ENCODE results near the gene PTRH1.

PTRH1 gene

DNA sequence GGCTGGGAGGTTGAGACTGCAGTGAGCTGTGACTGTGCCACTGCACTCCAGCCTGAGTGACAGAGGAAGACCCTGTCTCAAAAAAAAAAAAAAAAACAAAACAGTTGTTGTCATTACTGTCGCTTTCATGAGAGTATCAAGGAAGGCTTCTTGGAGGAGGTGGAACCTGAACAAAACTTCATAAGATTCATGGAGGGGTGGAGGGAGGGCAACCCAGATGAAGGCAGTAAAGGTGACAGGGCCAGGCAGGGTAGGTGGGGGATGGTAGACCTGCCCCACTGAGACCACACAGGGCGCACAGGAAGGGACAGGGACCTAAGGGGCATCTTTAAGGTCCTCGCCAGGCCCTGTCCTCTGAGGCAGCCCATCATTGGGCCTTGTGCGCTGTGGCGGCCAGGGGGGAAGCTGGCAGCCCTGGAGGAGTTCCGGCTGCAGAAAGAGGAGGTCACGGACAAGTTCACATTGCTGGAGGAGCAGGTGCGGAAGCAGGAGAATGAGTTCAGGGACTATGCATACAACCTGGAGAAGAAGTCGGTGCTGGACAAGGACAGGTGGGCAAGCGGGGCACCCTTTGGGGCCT lies 5.2 kb downstream of the PTRH1 start:
- no peaks in the 10 kb centered on the region for H3K27me3 ChIP-seq (ENCODE audit: control insufficient read depth in 2 of 2, insufficient read depth in 2 of 2, low read length in 2 of 2)
- H3K4me3 ChIP-seq (ENCODE audit: low read length in 2 of 2): no peak overlapping the region
- no peak overlapping the region for H3K27ac ChIP-seq (ENCODE audit: low read depth in 2 of 2, low read length in 2 of 2)
- peaks cover 0 to 10% of the 10 kb centered on the region in 2 donors for H3K4me1 ChIP-seq (ENCODE audit: control insufficient read depth in 2 of 2, insufficient read depth in 2 of 2, low read length in 2 of 2)
- no peaks in the 10 kb centered on the region for H3K36me3 ChIP-seq (ENCODE audit: control insufficient read depth in 2 of 2, insufficient read depth in 2 of 2, low read length in 2 of 2)
- no peak overlapping the region for H3K9ac ChIP-seq (ENCODE audit: low read depth in 1 of 2, low read length in 2 of 2)
- no peaks in the 10 kb centered on the region for H3K9me3 ChIP-seq (ENCODE audit: control insufficient read depth in 2 of 2, low read length in 2 of 2)

- Histone ChIP-seq H3K36me3 (ENCODE audit: control insufficient read depth in 2 of 2, insufficient read depth in 2 of 2, low read length in 2 of 2) (no peaks in the 10 kb centered on the region), H3K27ac (ENCODE audit: low read depth in 2 of 2, low read length in 2 of 2) (no peak overlapping the region), H3K4me3 (ENCODE audit: low read length in 2 of 2) (no peak overlapping the region), H3K9me3 (ENCODE audit: control insufficient read depth in 2 of 2, low read length in 2 of 2) (no peaks in the 10 kb centered on the region), H3K27me3 (ENCODE audit: control insufficient read depth in 2 of 2, insufficient read depth in 2 of 2, low read length in 2 of 2) (no peaks in the 10 kb centered on the region), H3K9ac (ENCODE audit: low read depth in 1 of 2, low read length in 2 of 2) (no peak overlapping the region), H3K4me1 (ENCODE audit: control insufficient read depth in 2 of 2, insufficient read depth in 2 of 2, low read length in 2 of 2) (peaks cover 0 to 7% of the 10 kb centered on the region in 2 donors)
These were observed 6.4 kb downstream of the PTRH1 start for GRCh38 chr9:127708952-127709587.

GRCh38 chr9:127707766-127708165 lies 7.7 kb downstream of the PTRH1 start:
- H3K4me1 ChIP-seq (ENCODE audit: control insufficient read depth in 2 of 2, insufficient read depth in 2 of 2, low read length in 2 of 2): peaks cover 0 to 7% of the 10 kb centered on the region in 2 donors
- H3K9me3 ChIP-seq (ENCODE audit: control insufficient read depth in 2 of 2, low read length in 2 of 2): no peaks in the 10 kb centered on the region
- H3K27ac ChIP-seq (ENCODE audit: low read depth in 2 of 2, low read length in 2 of 2): no peak overlapping the region
- no peaks in the 10 kb centered on the region for H3K27me3 ChIP-seq (ENCODE audit: control insufficient read depth in 2 of 2, insufficient read depth in 2 of 2, low read length in 2 of 2)
- no peaks in the 10 kb centered on the region for H3K36me3 ChIP-seq (ENCODE audit: control insufficient read depth in 2 of 2, insufficient read depth in 2 of 2, low read length in 2 of 2)
- no peak overlapping the region for H3K9ac ChIP-seq (ENCODE audit: low read depth in 1 of 2, low read length in 2 of 2)
- no peak overlapping the region for H3K4me3 ChIP-seq (ENCODE audit: low read length in 2 of 2)

GRCh38 chr9:127706836-127707241 lies 8.6 kb downstream of the PTRH1 start, which contains the start of gene CFAP157:
CFAP157 (plus strand) TSS chr9:127706988; CDS start chr9:127707032, 44 bp downstream.
- Histone ChIP-seq H3K9me3 (ENCODE audit: control insufficient read depth in 2 of 2, low read length in 2 of 2) (no peaks in the 10 kb centered on the region), H3K36me3 (ENCODE audit: control insufficient read depth in 2 of 2, insufficient read depth in 2 of 2, low read length in 2 of 2) (no peaks in the 10 kb centered on the region), H3K27ac (ENCODE audit: low read depth in 2 of 2, low read length in 2 of 2) (no peak within 1 kb of the TSS), H3K4me3 (ENCODE audit: low read length in 2 of 2) (no peak within 1 kb of the TSS), H3K4me1 (ENCODE audit: control insufficient read depth in 2 of 2, insufficient read depth in 2 of 2, low read length in 2 of 2) (peaks cover 0 to 7% of the 10 kb centered on the region in 2 donors), H3K9ac (ENCODE audit: low read depth in 1 of 2, low read length in 2 of 2) (no peak within 1 kb of the TSS), H3K27me3 (ENCODE audit: control insufficient read depth in 2 of 2, insufficient read depth in 2 of 2, low read length in 2 of 2) (no peaks in the 10 kb centered on the region)

GRCh38 chr9:127705577-127706379 lies 9.7 kb downstream of the PTRH1 start:
- peaks cover 0 to 7% of the 10 kb centered on the region in 2 donors for H3K4me1 ChIP-seq (ENCODE audit: control insufficient read depth in 2 of 2, insufficient read depth in 2 of 2, low read length in 2 of 2)
- H3K36me3 ChIP-seq (ENCODE audit: control insufficient read depth in 2 of 2, insufficient read depth in 2 of 2, low read length in 2 of 2): no peaks in the 10 kb centered on the region
- H3K4me3 ChIP-seq (ENCODE audit: low read length in 2 of 2): no peak overlapping the region
- H3K27me3 ChIP-seq (ENCODE audit: control insufficient read depth in 2 of 2, insufficient read depth in 2 of 2, low read length in 2 of 2): no peaks in the 10 kb centered on the region
- no peak overlapping the region for H3K27ac ChIP-seq (ENCODE audit: low read depth in 2 of 2, low read length in 2 of 2)
- H3K9me3 ChIP-seq (ENCODE audit: control insufficient read depth in 2 of 2, low read length in 2 of 2): no peaks in the 10 kb centered on the region
- no peak overlapping the region for H3K9ac ChIP-seq (ENCODE audit: low read depth in 1 of 2, low read length in 2 of 2)

DNA sequence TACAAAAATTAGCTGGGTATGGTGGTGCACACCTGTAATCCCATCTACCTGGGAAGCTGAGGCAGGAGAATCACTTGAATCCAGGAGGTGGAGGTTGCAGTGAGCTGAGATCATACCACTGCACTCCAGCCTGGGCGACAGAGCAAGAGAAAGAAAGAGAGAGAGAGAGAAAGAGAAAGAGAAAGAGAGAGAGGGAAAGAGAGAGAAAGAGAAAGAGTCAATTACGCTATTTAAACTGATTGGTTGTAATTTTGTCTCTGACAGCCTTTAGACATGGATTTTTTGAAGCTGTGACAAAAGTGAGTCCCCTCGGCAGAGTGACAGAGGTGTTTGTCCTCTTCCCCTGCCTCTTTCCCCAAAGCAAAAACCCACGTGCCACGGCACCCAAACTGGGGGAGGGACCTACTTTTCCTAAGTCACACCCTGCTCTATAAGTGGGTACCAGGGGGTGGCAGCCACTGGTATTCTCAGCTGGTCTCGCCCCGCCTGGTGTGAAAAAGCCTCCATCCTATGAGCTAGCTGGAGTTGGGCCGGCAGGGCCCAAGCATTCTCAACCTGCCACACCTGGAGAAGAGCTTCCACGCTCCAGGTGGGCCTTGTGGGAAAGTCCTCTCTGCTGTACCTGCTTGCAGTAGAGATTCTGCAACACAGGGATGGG lies 12.0 kb downstream of the PTRH1 start:
- Histone ChIP-seq H3K4me1 (ENCODE audit: control insufficient read depth in 2 of 2, insufficient read depth in 2 of 2, low read length in 2 of 2) (peaks cover 0 to 13% of the 10 kb centered on the region in 2 donors), H3K9me3 (ENCODE audit: control insufficient read depth in 2 of 2, low read length in 2 of 2) (no peaks in the 10 kb centered on the region), H3K9ac (ENCODE audit: low read depth in 1 of 2, low read length in 2 of 2) (no peak overlapping the region), H3K27ac (ENCODE audit: low read depth in 2 of 2, low read length in 2 of 2) (no peak overlapping the region), H3K4me3 (ENCODE audit: low read length in 2 of 2) (no peak overlapping the region), H3K36me3 (ENCODE audit: control insufficient read depth in 2 of 2, insufficient read depth in 2 of 2, low read length in 2 of 2) (no peaks in the 10 kb centered on the region), H3K27me3 (ENCODE audit: control insufficient read depth in 2 of 2, insufficient read depth in 2 of 2, low read length in 2 of 2) (no peaks in the 10 kb centered on the region)

GRCh38 chr9:127700594-127701255 lies 14.7 kb downstream of the PTRH1 start:
- no peak overlapping the region for H3K27ac ChIP-seq (ENCODE audit: low read depth in 2 of 2, low read length in 2 of 2)
- no peak overlapping the region for H3K4me3 ChIP-seq (ENCODE audit: low read length in 2 of 2)
- H3K9ac ChIP-seq (ENCODE audit: low read depth in 1 of 2, low read length in 2 of 2): no peak overlapping the region
- peaks cover 0 to 6% of the 10 kb centered on the region in 2 donors for H3K4me1 ChIP-seq (ENCODE audit: control insufficient read depth in 2 of 2, insufficient read depth in 2 of 2, low read length in 2 of 2)
- H3K36me3 ChIP-seq (ENCODE audit: control insufficient read depth in 2 of 2, insufficient read depth in 2 of 2, low read length in 2 of 2): no peaks in the 10 kb centered on the region
- no peaks in the 10 kb centered on the region for H3K27me3 ChIP-seq (ENCODE audit: control insufficient read depth in 2 of 2, insufficient read depth in 2 of 2, low read length in 2 of 2)
- H3K9me3 ChIP-seq (ENCODE audit: control insufficient read depth in 2 of 2, low read length in 2 of 2): no peaks in the 10 kb centered on the region

DNA sequence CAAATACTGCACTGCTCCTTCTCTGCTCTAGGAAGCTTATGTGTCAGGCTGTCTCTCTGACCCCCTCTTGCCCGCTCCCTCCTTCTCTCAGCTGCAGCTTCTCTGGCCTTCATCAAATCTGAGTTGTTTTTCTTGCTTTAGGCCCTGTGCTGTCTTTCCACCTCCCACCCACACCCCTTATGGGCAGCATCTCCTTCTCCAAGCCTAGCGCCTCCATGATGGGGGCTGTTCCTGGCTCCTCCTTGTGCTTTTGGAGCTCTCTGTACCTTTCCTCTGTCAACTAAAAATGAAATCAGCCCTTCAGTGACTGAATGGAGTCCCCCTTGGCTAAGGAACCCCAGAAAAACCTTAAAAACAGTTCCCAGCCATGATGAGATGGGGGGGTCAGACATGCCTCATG lies 15.3 kb downstream of the PTRH1 start:
- Histone ChIP-seq H3K27me3 (ENCODE audit: control insufficient read depth in 2 of 2, insufficient read depth in 2 of 2, low read length in 2 of 2) (no peaks in the 10 kb centered on the region), H3K36me3 (ENCODE audit: control insufficient read depth in 2 of 2, insufficient read depth in 2 of 2, low read length in 2 of 2) (no peaks in the 10 kb centered on the region), H3K27ac (ENCODE audit: low read depth in 2 of 2, low read length in 2 of 2) (no peak overlapping the region), H3K9ac (ENCODE audit: low read depth in 1 of 2, low read length in 2 of 2) (no peak overlapping the region), H3K9me3 (ENCODE audit: control insufficient read depth in 2 of 2, low read length in 2 of 2) (no peaks in the 10 kb centered on the region), H3K4me3 (ENCODE audit: low read length in 2 of 2) (no peak overlapping the region), H3K4me1 (ENCODE audit: control insufficient read depth in 2 of 2, insufficient read depth in 2 of 2, low read length in 2 of 2) (peaks cover 0 to 6% of the 10 kb centered on the region in 2 donors)

DNA sequence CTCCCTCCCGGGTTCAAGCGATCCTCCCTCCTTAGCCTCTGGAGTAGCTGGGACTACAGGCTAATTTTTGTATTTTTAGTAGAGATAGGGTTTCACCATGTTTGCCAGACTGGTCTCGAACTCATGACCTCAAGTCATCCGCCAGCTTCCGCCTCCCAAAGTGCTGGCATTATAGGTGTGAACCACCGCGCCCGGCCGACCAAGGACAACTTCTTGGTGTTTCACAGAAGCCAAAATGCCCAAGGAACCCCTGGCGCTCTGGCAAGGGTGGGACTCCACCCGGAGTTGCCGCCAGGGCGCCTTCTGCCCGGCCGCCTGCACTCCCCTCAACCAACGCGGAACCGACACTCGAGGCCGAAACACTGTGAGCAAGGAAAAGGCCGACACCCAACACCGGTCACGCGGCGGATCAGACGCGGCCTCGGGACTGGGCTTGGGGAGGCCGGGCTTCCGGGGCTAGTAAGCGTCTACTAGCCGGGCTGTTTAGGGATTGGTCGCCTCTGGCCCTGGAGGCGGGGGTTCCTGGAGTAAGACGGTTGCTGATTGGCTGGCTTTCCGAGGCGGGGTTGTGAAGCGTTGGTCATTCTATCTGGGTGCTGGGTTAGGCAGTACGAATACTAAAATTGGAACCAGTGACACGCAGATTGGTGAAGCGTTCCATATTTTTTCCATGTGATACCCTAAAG lies 16.3 kb downstream of the PTRH1 start:
- peak overlapping the region; percentile 68 to 84 for H3K27ac ChIP-seq (ENCODE audit: low read depth in 2 of 2, low read length in 2 of 2)
- H3K9me3 ChIP-seq (ENCODE audit: control insufficient read depth in 2 of 2, low read length in 2 of 2): no peaks in the 10 kb centered on the region
- peak overlapping the region in 1 of 2 donors; percentile 67 for H3K9ac ChIP-seq (ENCODE audit: low read depth in 1 of 2, low read length in 2 of 2)
- no peaks in the 10 kb centered on the region for H3K27me3 ChIP-seq (ENCODE audit: control insufficient read depth in 2 of 2, insufficient read depth in 2 of 2, low read length in 2 of 2)
- H3K4me1 ChIP-seq (ENCODE audit: control insufficient read depth in 2 of 2, insufficient read depth in 2 of 2, low read length in 2 of 2): peaks cover 0 to 6% of the 10 kb centered on the region in 2 donors
- no peaks in the 10 kb centered on the region for H3K36me3 ChIP-seq (ENCODE audit: control insufficient read depth in 2 of 2, insufficient read depth in 2 of 2, low read length in 2 of 2)
- peak overlapping the region; percentile 45 to 54 for H3K4me3 ChIP-seq (ENCODE audit: low read length in 2 of 2)

All from mucosa of rectum (tissue), 2 donors.